Measurements from ENCODE around the gene CWC22.

CWC22 gene

GRCh38 chr2:179951680-179952079, 55.4 kb downstream of the CWC22 start:
- H3K27ac ChIP-seq = no peak overlapping the region
- H3K9ac ChIP-seq (ENCODE audit: insufficient read length) = no peak overlapping the region
- TF ChIP-seq FOXP2 (optimal IDR thresholded peaks at IDR 0.05; ENCODE audit: control extremely low read depth, extremely low read length, insufficient read depth) = no peak
- no peak for TF ChIP-seq POLR2AphosphoS5 (IDR thresholded peaks at IDR 0.05; ENCODE audit: borderline replicate concordance, low read depth, low read length)
- no peak for TF ChIP-seq EZH2 (IDR thresholded peaks at IDR 0.05)
- no peaks in the 10 kb centered on the region for H3K9me3 ChIP-seq (ENCODE audit: low read depth, low read length)
- no peak for DNase-seq (ENCODE audit: low read depth, low spot score)
- H3K36me3 ChIP-seq (ENCODE audit: insufficient read depth, low read length) = peaks cover 67% of the 10 kb centered on the region
- H3K4me3 ChIP-seq = no peak overlapping the region

DNA sequence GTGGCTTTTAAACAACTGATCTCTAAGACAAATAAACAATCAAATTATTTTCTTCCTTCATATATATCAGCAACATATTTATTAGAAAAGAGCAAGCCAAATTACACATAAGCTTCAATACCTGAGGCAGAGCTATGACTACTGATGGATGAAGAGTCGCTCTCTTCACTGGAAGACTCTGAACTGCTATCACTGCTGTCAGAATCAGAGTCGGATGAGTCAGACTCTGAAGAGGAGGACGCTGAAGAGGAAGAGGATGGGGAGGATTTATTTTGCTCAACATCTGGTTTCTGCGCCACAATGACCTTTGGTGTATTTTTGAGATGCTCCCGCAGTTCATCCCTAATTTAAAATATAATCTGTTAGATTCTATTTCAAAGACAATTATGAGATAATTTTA, 56.7 kb downstream of the CWC22 start:
- no peak for TF ChIP-seq FOXP2 (optimal IDR thresholded peaks at IDR 0.05; ENCODE audit: control extremely low read depth, extremely low read length, insufficient read depth)
- no peak for TF ChIP-seq EZH2 (IDR thresholded peaks at IDR 0.05)
- TF ChIP-seq POLR2AphosphoS5 (IDR thresholded peaks at IDR 0.05; ENCODE audit: borderline replicate concordance, low read depth, low read length) = no peak
- Histone ChIP-seq H3K9me3 (ENCODE audit: low read depth, low read length) (no peaks in the 10 kb centered on the region), H3K36me3 (ENCODE audit: insufficient read depth, low read length) (peaks cover 70% of the 10 kb centered on the region), H3K27ac (no peak overlapping the region), H3K9ac (ENCODE audit: insufficient read length) (no peak overlapping the region), H3K4me3 (no peak overlapping the region)
- no peak for DNase-seq (ENCODE audit: low read depth, low spot score)

GRCh38 chr2:179949438-179949837, 57.7 kb downstream of the CWC22 start:
- H3K36me3 ChIP-seq (ENCODE audit: insufficient read depth, low read length) = peaks cover 70% of the 10 kb centered on the region
- no peaks in the 10 kb centered on the region for H3K9me3 ChIP-seq (ENCODE audit: low read depth, low read length)
- no peak overlapping the region for H3K9ac ChIP-seq (ENCODE audit: insufficient read length)
- no peak overlapping the region for H3K27ac ChIP-seq
- no peak for DNase-seq (ENCODE audit: low read depth, low spot score)
- H3K4me3 ChIP-seq = no peak overlapping the region
- TF ChIP-seq FOXP2 (optimal IDR thresholded peaks at IDR 0.05; ENCODE audit: control extremely low read depth, extremely low read length, insufficient read depth) = no peak
- TF ChIP-seq POLR2AphosphoS5 (IDR thresholded peaks at IDR 0.05; ENCODE audit: borderline replicate concordance, low read depth, low read length) = no peak
- no peak for TF ChIP-seq EZH2 (IDR thresholded peaks at IDR 0.05)

- H3K36me3 ChIP-seq (ENCODE audit: insufficient read depth, low read length) = peaks cover 65% of the 10 kb centered on the region
- H3K9ac ChIP-seq (ENCODE audit: insufficient read length) = no peak overlapping the region
- no peak for DNase-seq (ENCODE audit: low read depth, low spot score)
- TF ChIP-seq EZH2 (IDR thresholded peaks at IDR 0.05) (no peak), POLR2AphosphoS5 (IDR thresholded peaks at IDR 0.05; ENCODE audit: borderline replicate concordance, low read depth, low read length) (no peak), FOXP2 (optimal IDR thresholded peaks at IDR 0.05; ENCODE audit: control extremely low read depth, extremely low read length, insufficient read depth) (no peak)
- no peak overlapping the region for H3K27ac ChIP-seq
- no peak overlapping the region for H3K4me3 ChIP-seq
- no peaks in the 10 kb centered on the region for H3K9me3 ChIP-seq (ENCODE audit: low read depth, low read length)
Measured at GRCh38 chr2:179948058-179948457, 59.0 kb downstream of the CWC22 start.

DNA sequence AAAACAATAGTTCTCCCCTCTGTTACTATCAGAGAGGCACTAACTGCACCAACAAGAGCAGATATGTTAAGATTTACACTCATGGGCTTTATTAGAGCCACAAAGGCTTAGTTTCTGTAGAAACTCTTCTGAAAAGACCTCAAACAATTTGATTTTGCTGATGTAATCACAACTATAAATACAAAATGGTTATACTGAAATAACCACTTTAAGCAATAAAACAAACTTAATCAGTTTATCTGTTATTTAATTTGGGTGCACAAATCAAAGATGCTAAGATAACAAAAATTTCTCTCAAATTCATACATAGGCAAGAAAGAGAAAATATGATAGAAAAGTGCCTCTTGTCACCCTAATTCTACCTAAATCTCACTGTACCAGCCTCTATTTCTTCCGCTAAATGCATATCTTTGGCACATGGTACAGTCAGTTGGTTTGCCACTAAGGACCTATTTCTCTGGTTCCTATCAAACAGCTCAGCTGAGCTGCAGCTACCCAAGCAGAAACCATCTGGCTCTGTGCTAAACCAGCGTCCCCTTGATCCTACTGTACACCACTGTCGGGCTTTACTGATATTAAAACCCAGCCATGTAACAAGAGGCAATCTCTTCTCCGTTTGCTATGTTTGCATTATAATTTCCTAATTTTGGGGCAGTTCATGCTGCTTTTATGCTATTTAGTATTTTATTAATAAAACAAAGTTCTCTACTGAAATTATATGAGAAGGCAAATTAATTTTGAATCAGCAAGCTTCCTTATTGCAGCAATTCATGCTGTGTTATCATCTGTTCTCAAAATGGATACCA, 60.1 kb downstream of the CWC22 start:
- no peaks in the 10 kb centered on the region for H3K9me3 ChIP-seq (ENCODE audit: low read depth, low read length)
- no peak overlapping the region for H3K4me3 ChIP-seq
- no peak for TF ChIP-seq EZH2 (IDR thresholded peaks at IDR 0.05)
- no peak for TF ChIP-seq POLR2AphosphoS5 (IDR thresholded peaks at IDR 0.05; ENCODE audit: borderline replicate concordance, low read depth, low read length)
- TF ChIP-seq FOXP2 (optimal IDR thresholded peaks at IDR 0.05; ENCODE audit: control extremely low read depth, extremely low read length, insufficient read depth) = no peak
- DNase-seq (ENCODE audit: low read depth, low spot score) = no peak
- H3K9ac ChIP-seq (ENCODE audit: insufficient read length) = no peak overlapping the region
- H3K27ac ChIP-seq = no peak overlapping the region
- peaks cover 56% of the 10 kb centered on the region for H3K36me3 ChIP-seq (ENCODE audit: insufficient read depth, low read length)

- no peak overlapping the region for H3K4me3 ChIP-seq
- no peak overlapping the region for H3K9ac ChIP-seq (ENCODE audit: insufficient read length)
- H3K9me3 ChIP-seq (ENCODE audit: low read depth, low read length) = no peaks in the 10 kb centered on the region
- TF ChIP-seq EZH2 (IDR thresholded peaks at IDR 0.05) (no peak), FOXP2 (optimal IDR thresholded peaks at IDR 0.05; ENCODE audit: control extremely low read depth, extremely low read length, insufficient read depth) (no peak), POLR2AphosphoS5 (IDR thresholded peaks at IDR 0.05; ENCODE audit: borderline replicate concordance, low read depth, low read length) (no peak)
- H3K27ac ChIP-seq = no peak overlapping the region
- peaks cover 49% of the 10 kb centered on the region for H3K36me3 ChIP-seq (ENCODE audit: insufficient read depth, low read length)
- no peak for DNase-seq (ENCODE audit: low read depth, low spot score)
Measured at GRCh38 chr2:179946346-179946745, 60.8 kb downstream of the CWC22 start.

DNA sequence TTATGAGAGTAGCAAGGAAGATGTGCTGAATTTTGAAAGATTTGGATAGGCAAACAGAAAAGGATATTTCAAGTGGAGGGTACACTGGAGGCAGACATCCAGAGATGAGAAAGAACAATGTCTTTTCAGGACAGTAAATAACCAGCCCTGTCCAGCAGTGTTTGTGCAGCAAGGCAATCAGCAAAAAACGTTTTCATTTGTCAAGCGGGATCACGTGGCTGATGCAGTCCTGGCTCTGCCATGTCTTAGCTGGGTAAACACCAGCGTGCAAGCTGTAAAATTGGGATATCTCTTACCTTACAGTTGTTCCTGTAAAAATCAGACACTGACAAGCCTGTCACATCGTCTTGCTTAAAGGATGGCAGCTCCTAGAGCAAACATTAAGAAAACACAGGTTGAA, 67.8 kb downstream of the CWC22 start:
- TF ChIP-seq FOXP2 (optimal IDR thresholded peaks at IDR 0.05; ENCODE audit: control extremely low read depth, extremely low read length, insufficient read depth) (no peak), POLR2AphosphoS5 (IDR thresholded peaks at IDR 0.05; ENCODE audit: borderline replicate concordance, low read depth, low read length) (no peak), EZH2 (IDR thresholded peaks at IDR 0.05) (no peak)
- Histone ChIP-seq H3K4me3 (no peak overlapping the region), H3K9me3 (ENCODE audit: low read depth, low read length) (no peaks in the 10 kb centered on the region), H3K9ac (ENCODE audit: insufficient read length) (no peak overlapping the region), H3K27ac (no peak overlapping the region), H3K36me3 (ENCODE audit: insufficient read depth, low read length) (peaks cover 6% of the 10 kb centered on the region)
- DNase-seq (ENCODE audit: low read depth, low spot score) = no peak

GRCh38 chr2:179938026-179938425, 69.1 kb downstream of the CWC22 start:
- H3K9ac ChIP-seq (ENCODE audit: insufficient read length) = no peak overlapping the region
- no peaks in the 10 kb centered on the region for H3K36me3 ChIP-seq (ENCODE audit: insufficient read depth, low read length)
- no peak for DNase-seq (ENCODE audit: low read depth, low spot score)
- no peak overlapping the region for H3K27ac ChIP-seq
- H3K9me3 ChIP-seq (ENCODE audit: low read depth, low read length) = no peaks in the 10 kb centered on the region; the same call in 1 of the 2 replicates
- no peak overlapping the region for H3K4me3 ChIP-seq
- TF ChIP-seq FOXP2 (optimal IDR thresholded peaks at IDR 0.05; ENCODE audit: control extremely low read depth, extremely low read length, insufficient read depth) (no peak), POLR2AphosphoS5 (IDR thresholded peaks at IDR 0.05; ENCODE audit: borderline replicate concordance, low read depth, low read length) (no peak)
